Parathyroid adenoma (tissue), 2 donors: ENCODE measurements around the gene PARVB.

Source experiments
- H2AFZ ChIP-seq: fragments of 300-600 bp; sonication (generic); one replicate; pipeline ENCODE4 v1.7.0; 2017; ENCODE audit warnings: antibody characterized with exemption, mild to moderate bottlenecking
- H3K27ac ChIP-seq: fragments of 300-600 bp; sonication (generic); one replicate; pipeline ENCODE4 v1.7.0; 2017
- H3K27me3 ChIP-seq: fragments of 300-600 bp; sonication (generic); one replicate; pipeline ENCODE4 v1.7.0; 2017; ENCODE audit warnings: low read length; ENCODE audit not compliant: control insufficient read depth, insufficient read depth
- H3K36me3 ChIP-seq: fragments of 300-600 bp; sonication (generic); one replicate; pipeline ENCODE4 v1.7.0; 2017; ENCODE audit warnings: low read length; ENCODE audit not compliant: control insufficient read depth, insufficient read depth
- H3K4me1 ChIP-seq: fragments of 300-600 bp; sonication (generic); one replicate; pipeline ENCODE4 v1.7.0; 2017; ENCODE audit warnings: control low read depth
- H3K4me2 ChIP-seq: fragments of 300-600 bp; sonication (generic); one replicate; pipeline ENCODE4 v1.7.0; 2017; ENCODE audit warnings: low read length
- H3K4me3 ChIP-seq: fragments of 300-600 bp; sonication (generic); one replicate; pipeline ENCODE4 v1.7.0; 2017; ENCODE audit warnings: low read depth, low read length
- H3K79me2 ChIP-seq: fragments of 300-600 bp; sonication (generic); one replicate; pipeline ENCODE4 v1.7.0; 2017; ENCODE audit warnings: control low read depth
- H3K9ac ChIP-seq: fragments of 300-600 bp; sonication (generic); one replicate; pipeline ENCODE4 v1.7.0; 2017; ENCODE audit warnings: mild to moderate bottlenecking
- H3K9me3 ChIP-seq: fragments of 300-600 bp; sonication (generic); one replicate; pipeline ENCODE4 v1.7.0; 2017; ENCODE audit warnings: low read length; ENCODE audit not compliant: control insufficient read depth
- CTCF ChIP-seq: fragments of 300-600 bp; sonication (generic); IDR thresholded peaks from one replicate; pipeline ENCODE4 v1.7.0; 2017; ENCODE audit warnings: antibody characterized with exemption, mild to moderate bottlenecking
- donor health status: primary hyperparathyroidism.

PARVB gene

DNA sequence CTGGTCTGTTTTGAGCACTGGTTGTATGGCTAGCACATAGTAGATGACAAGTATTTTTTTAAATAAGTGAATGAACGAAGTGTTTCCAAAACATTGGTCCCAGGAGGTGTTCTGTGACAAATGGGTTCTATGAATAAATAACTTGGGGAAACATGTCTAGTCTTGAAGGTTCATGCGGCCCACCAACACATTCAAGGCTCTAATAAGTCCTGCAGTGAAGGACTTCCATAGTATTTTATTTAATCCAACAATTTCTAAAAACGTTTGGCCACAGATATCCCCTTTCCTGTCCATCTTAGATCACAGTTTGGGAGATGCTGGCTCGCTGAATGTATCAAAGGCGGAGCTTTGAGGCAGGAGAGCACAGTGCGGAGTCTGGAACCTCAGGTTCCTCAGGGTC lies 179.1 kb downstream of the PARVB start:
- no peaks in the 10 kb centered on the region for H3K79me2 ChIP-seq
- TF ChIP-seq CTCF = no peak
- H3K27ac ChIP-seq = no peak overlapping the region
- H3K36me3 ChIP-seq = no peaks in the 10 kb centered on the region
- no peaks in the 10 kb centered on the region for H3K9me3 ChIP-seq
- no peaks in the 10 kb centered on the region for H3K4me1 ChIP-seq
- no peak overlapping the region for H3K4me2 ChIP-seq
- no peaks in the 10 kb centered on the region for H3K27me3 ChIP-seq
- H3K4me3 ChIP-seq = no peak overlapping the region
- no peak overlapping the region for H3K9ac ChIP-seq
- no peak overlapping the region for H2AFZ ChIP-seq

DNA sequence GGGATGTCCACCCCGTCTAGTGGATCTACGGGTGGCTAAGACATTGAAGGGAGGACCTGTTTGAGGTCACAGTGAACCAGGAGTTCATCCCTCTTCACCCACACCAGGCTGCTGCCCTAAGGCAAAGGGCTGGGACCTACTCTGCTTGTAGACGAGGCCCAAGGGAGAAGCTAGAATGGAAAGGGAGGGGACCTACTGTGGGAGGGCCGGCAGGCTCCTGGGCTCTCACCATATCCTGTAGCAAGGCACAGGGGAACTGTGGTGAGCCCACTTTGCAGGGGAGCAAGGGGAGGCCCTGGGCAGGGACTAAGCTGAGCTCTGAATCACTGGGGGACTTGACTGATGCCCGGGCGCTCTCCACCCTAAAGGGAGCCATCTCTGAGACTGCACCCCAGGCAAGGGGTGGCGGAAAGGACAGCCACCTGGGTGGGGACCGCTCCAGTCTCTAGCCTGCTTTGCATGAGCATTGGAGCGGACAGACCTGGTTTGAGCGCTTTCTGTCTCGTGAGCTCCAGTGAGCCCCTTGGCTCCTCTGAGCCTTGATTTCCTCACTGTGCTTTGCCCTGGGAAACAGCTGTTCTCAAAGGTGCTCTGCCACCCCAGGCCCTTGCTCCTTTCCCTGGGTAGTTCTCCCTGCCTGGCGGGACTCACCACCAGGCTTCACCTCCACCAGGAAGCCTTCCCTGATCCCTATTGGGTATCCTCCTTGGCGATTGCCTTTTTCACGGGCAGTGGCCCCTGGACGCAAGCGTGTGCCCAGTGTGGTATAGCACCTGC lies 180.8 kb downstream of the PARVB start:
- TF ChIP-seq CTCF = no peak

DNA sequence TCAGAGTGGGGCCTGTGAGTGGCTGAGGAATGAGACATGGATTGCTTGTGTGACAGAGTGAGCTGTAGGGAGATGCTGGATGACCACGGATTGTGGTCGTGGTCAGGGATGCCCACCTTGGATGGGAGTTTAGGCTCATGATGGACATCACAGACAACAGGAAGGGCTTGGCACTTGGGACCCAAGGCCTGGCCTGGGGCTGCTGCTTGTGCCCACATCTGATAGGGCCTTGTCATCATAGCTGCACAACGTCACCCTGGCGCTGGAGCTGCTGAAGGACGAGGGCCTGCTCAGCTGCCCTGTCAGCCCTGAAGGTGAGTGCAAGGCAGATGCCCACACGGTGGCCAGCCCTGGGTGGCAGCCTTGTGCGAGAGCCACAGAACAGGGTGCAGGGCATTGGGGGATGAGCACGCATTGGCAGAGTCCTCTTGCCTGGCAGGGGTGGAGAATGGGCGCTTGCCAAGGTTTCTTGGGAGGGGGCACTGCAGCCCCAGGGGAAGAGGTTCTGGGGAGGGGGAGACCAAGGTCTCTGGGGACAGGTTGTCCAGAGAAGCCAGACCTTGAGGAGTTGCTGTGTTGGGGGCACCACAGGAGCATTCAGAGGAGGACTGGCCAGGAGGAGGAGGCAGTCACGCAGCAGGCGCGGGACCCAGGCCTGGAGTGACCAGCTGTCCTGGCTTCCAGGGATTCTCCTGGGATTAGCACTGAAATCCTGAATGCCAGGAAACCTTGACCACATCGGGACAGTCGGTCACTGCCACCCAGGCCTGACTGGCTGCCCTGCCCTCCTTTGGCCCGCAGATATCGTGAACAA lies 181.6 kb downstream of the PARVB start:
- no peaks in the 10 kb centered on the region for H3K79me2 ChIP-seq
- H3K4me1 ChIP-seq = no peaks in the 10 kb centered on the region
- H3K27me3 ChIP-seq = no peaks in the 10 kb centered on the region
- H3K9me3 ChIP-seq = no peaks in the 10 kb centered on the region
- no peak for TF ChIP-seq CTCF
- no peak overlapping the region for H3K4me3 ChIP-seq
- no peak overlapping the region for H3K9ac ChIP-seq
- H3K27ac ChIP-seq = no peak overlapping the region
- no peaks in the 10 kb centered on the region for H3K36me3 ChIP-seq
- H3K4me2 ChIP-seq = no peak overlapping the region
- H2AFZ ChIP-seq = no peak overlapping the region

More for the DNA sequence above, 180.8 kb downstream of the PARVB start:
- no peaks in the 10 kb centered on the region for H3K27me3 ChIP-seq
- H3K4me3 ChIP-seq = no peak overlapping the region
- no peak overlapping the region for H3K9ac ChIP-seq
- no peaks in the 10 kb centered on the region for H3K4me1 ChIP-seq
- no peaks in the 10 kb centered on the region for H3K9me3 ChIP-seq
- H3K79me2 ChIP-seq = no peaks in the 10 kb centered on the region
- no peaks in the 10 kb centered on the region for H3K36me3 ChIP-seq
- H3K27ac ChIP-seq = no peak overlapping the region
- no peak overlapping the region for H2AFZ ChIP-seq
- H3K4me2 ChIP-seq = no peak overlapping the region

GRCh38 chr22:44206330-44206645 lies 182.2 kb downstream of the PARVB start:
- Histone ChIP-seq H3K27ac (no peak overlapping the region), H3K9ac (no peak overlapping the region), H3K27me3 (no peaks in the 10 kb centered on the region), H3K4me2 (no peak overlapping the region), H3K36me3 (no peaks in the 10 kb centered on the region), H3K9me3 (no peaks in the 10 kb centered on the region), H2AFZ (no peak overlapping the region), H3K79me2 (no peaks in the 10 kb centered on the region), H3K4me3 (no peak overlapping the region), H3K4me1 (no peaks in the 10 kb centered on the region)
- no peak for TF ChIP-seq CTCF
